Stimulated activated CD4-positive, alpha-beta T cell treated with anti-CD3 and anti-CD28 coated beads, TNF-alpha, amount 100 ng/mL, for 24 hours (primary cell): ENCODE results near the gene HM13.
A peak's percentile ranks its signal among the peaks of the same experiment; 100 is the strongest.
"Not testable (repeated sequence)": the region's sequence is repeated elsewhere in the genome, so short reads cannot be mapped to it uniquely, and the experiment has no call there.

Experiments used
- DNase-seq, 3 experiments: peaks; one replicate each; pipeline ENCODE4 v3.0.0-alpha.2; 2020; ENCODE audit warnings: low read depth in 3 of 3

Gene HM13

GRCh38 chr20:31514154-31515071, at the start of gene HM13:
TSS of gene HM13 (plus strand) at chr20:31514442. CDS start at chr20:31514552, 110 bp downstream.
- peak; percentile 74 to 84 (median 78) for DNase-seq

- not testable (repeated sequence) for DNase-seq
Observed at GRCh38 chr20:31470946-31471345, 43.3 kb upstream of the HM13 start.

- no peak for DNase-seq
Observed at GRCh38 chr20:31472395-31473330, 41.6 kb upstream of the HM13 start.

GRCh38 chr20:31473331-31474096, 40.7 kb upstream of the HM13 start:
- DNase-seq, result no peak

- no peak for DNase-seq
Observed at GRCh38 chr20:31474097-31474436, 40.2 kb upstream of the HM13 start.

- DNase-seq, result no peak
Observed at GRCh38 chr20:31474758-31475427, 39.3 kb upstream of the HM13 start, which contains the start of the genes DEFB124 and REM1. TSS of gene DEFB124 (minus strand) at chr20:31475127. CDS start at chr20:31473013, 2,114 bp downstream. TSS of gene REM1 (plus strand) at chr20:31475288. CDS start at chr20:31476446, 1,158 bp downstream.

GRCh38 chr20:31475472-31476293, 38.6 kb upstream of the HM13 start:
- no peak for DNase-seq

GRCh38 chr20:31476294-31476585, 38.0 kb upstream of the HM13 start:
- DNase-seq, result no peak

- DNase-seq, result no peak
Observed at GRCh38 chr20:31476643-31477215, 37.5 kb upstream of the HM13 start.

GRCh38 chr20:31484001-31484400, 30.2 kb upstream of the HM13 start:
- DNase-seq, result peak in 1 of 3 experiments; percentile 18

- DNase-seq, result peak in 1 of 3 experiments; percentile 32
Observed at GRCh38 chr20:31485450-31486339, 28.5 kb upstream of the HM13 start.

- no peak for DNase-seq
Observed at GRCh38 chr20:31488115-31488514, 26.1 kb upstream of the HM13 start.

- no peak for DNase-seq
Observed at GRCh38 chr20:31489152-31489551, 25.1 kb upstream of the HM13 start.

- DNase-seq, result no peak
Observed at GRCh38 chr20:31490752-31491151, 23.5 kb upstream of the HM13 start.

- no peak for DNase-seq
Observed at GRCh38 chr20:31494131-31494530, 20.1 kb upstream of the HM13 start.

GRCh38 chr20:31496761-31497295, 17.4 kb upstream of the HM13 start:
- no peak for DNase-seq

GRCh38 chr20:31497838-31498540, 16.3 kb upstream of the HM13 start:
- no peak for DNase-seq

- DNase-seq, result no peak
Observed at GRCh38 chr20:31500527-31500926, 13.7 kb upstream of the HM13 start.
